ENCODE data around the gene CRTAP. TPM values are rescaled to one million over a fixed set of nuclear protein-coding genes. Genes with fewer than 3 reads are reported as not detected.
"Not testable (repeated sequence)": the region's sequence is repeated elsewhere in the genome, so short reads cannot be mapped to it uniquely, and the experiment has no call there.

Gene CRTAP
- polyA plus RNA-seq, 3 donors, result 134 to 321 (median 317) TPM

DNA sequence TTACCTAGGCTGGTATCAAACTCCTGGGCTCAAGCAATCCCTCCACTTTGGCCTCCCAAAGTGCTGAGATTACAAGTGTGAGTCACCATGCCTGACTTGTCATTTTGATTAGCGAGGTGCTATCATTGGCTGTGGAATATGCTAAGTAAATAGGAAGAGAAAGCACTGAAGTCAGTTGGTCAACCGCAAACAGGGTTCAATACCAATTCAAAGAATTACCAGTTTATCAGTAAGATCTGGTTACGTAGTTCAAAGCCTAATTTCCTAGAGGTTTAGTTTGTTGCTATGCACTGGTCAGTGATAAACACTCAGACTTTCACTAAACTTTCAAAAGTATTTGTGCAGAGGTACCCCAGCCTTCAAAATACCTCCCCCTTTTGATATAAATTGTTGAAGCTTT is 46.3 kb upstream of the CRTAP start:
- Histone ChIP-seq H3K27me3 (ENCODE audit: control insufficient read depth in 2 of 2, insufficient read depth in 2 of 2, low read length in 2 of 2) (no peaks in the 10 kb centered on the region), H3K4me2 (replicated peaks; ENCODE audit: extremely low read depth, low read length, poor library complexity, severe bottlenecking) (no peak overlapping the region), H3K79me2 (ENCODE audit: insufficient read depth, low read length) (peaks cover 19% of the 10 kb centered on the region), H3K9ac (ENCODE audit: insufficient read depth, low read length, poor library complexity, severe bottlenecking) (no peak overlapping the region), H3K4me1 (ENCODE audit: control insufficient read depth in 1 of 2, insufficient read depth in 2 of 2, low read length in 2 of 2) (no peaks in the 10 kb centered on the region), H3K4me3 (replicated peaks in 1 of 3; ENCODE audit: low read depth in 2 of 3, low read length in 3 of 3) (no peak overlapping the region), H3K9me3 (replicated peaks in 1 of 2; ENCODE audit: control insufficient read depth in 1 of 2, insufficient read depth in 1 of 2, low read length in 2 of 2) (no peaks in the 10 kb centered on the region), H2AFZ (ENCODE audit: insufficient read depth, low read depth, low read length, poor library complexity, severe bottlenecking) (no peak overlapping the region), H4K20me1 (ENCODE audit: insufficient read depth, low read length) (peaks cover 36% of the 10 kb centered on the region), H3K36me3 (replicated peaks in 1 of 2; ENCODE audit: control insufficient read depth in 1 of 2, insufficient read depth in 2 of 2, low read length in 2 of 2) (peaks cover 84 to 98% of the 10 kb centered on the region in 2 donors), H3K27ac (ENCODE audit: low read depth in 1 of 2, low read length in 2 of 2) (no peak overlapping the region)
- peak overlapping the region in 1 of 7 donors; percentile 15 for H3K27ac Mint-ChIP-seq
- peaks cover 0 to 2% (median 0%) of the 10 kb centered on the region in 3 donors for H3K27me3 Mint-ChIP-seq (ENCODE audit: low read depth in 3 of 3)
- peaks cover 78 to 92% of the 10 kb centered on the region in 2 donors for H3K36me3 Mint-ChIP-seq
- H3K4me1 Mint-ChIP-seq, result no peaks in the 10 kb centered on the region
- no peak for TF ChIP-seq CTCF (IDR thresholded peaks at IDR 0.05)
- DNase-seq, result no peak
- no peaks in the 10 kb centered on the region for H3K9me3 Mint-ChIP-seq
- no CpG with 5 or more reads among the region's 3 CpGs for WGBS (ENCODE audit: insufficient coverage)
- no peak overlapping the region for H3K4me3 Mint-ChIP-seq
- intact Hi-C loops (cut with micrococcal nuclease), result no loop called here

- intact Hi-C loops (cut with micrococcal nuclease); H3K27me3 Mint-ChIP-seq (ENCODE audit: low read depth in 3 of 3); H3K27ac Mint-ChIP-seq; H3K4me3 ChIP-seq (replicated peaks in 1 of 3; ENCODE audit: low read depth in 2 of 3, low read length in 3 of 3); H3K9ac ChIP-seq (ENCODE audit: insufficient read depth, low read length, poor library complexity, severe bottlenecking); DNase-seq; H3K27me3 ChIP-seq (ENCODE audit: control insufficient read depth in 2 of 2, insufficient read depth in 2 of 2, low read length in 2 of 2); H3K4me1 ChIP-seq (ENCODE audit: control insufficient read depth in 1 of 2, insufficient read depth in 2 of 2, low read length in 2 of 2); H3K4me1 Mint-ChIP-seq; H3K4me2 ChIP-seq (replicated peaks; ENCODE audit: extremely low read depth, low read length, poor library complexity, severe bottlenecking); H3K4me3 Mint-ChIP-seq; H3K9me3 Mint-ChIP-seq; H3K9me3 ChIP-seq (replicated peaks in 1 of 2; ENCODE audit: control insufficient read depth in 1 of 2, insufficient read depth in 1 of 2, low read length in 2 of 2); H2AFZ ChIP-seq (ENCODE audit: insufficient read depth, low read depth, low read length, poor library complexity, severe bottlenecking): not testable (repeated sequence)
- Histone ChIP-seq H3K79me2 (ENCODE audit: insufficient read depth, low read length) (peaks cover 42% of the 10 kb centered on the region), H3K27ac (ENCODE audit: low read depth in 1 of 2, low read length in 2 of 2) (peak overlapping the region in 1 of 2 donors; percentile 36), H3K36me3 (replicated peaks in 1 of 2; ENCODE audit: control insufficient read depth in 1 of 2, insufficient read depth in 2 of 2, low read length in 2 of 2) (peaks cover 68 to 83% of the 10 kb centered on the region in 2 donors), H4K20me1 (ENCODE audit: insufficient read depth, low read length) (peaks cover 54% of the 10 kb centered on the region)
- H3K36me3 Mint-ChIP-seq, result peaks cover 64 to 72% of the 10 kb centered on the region in 2 donors
- WGBS (ENCODE audit: insufficient coverage), result no CpG with 5 or more reads among the region's 3 CpGs
Observed at GRCh38 chr3:33069862-33070261, 44.0 kb upstream of the CRTAP start.

All from CD14-positive monocyte (primary cell).